CD4-positive, alpha-beta memory T cell (primary cell): ENCODE data around the gene MPLKIP. TPM values are rescaled to one million over a fixed set of nuclear protein-coding genes. Genes with fewer than 3 reads are reported as not detected.
"Not testable (repeated sequence)": the region's sequence is repeated elsewhere in the genome, so short reads cannot be mapped to it uniquely, and the experiment has no call there.

Experiments
- CTCF ChIA-PET: fragments of 350-600 bp; sonication (Branson Sonifier 250); formaldehyde crosslinking; loops from one replicate; lab custom pipeline; 2021; ENCODE audit warnings: inconsistent platforms; ENCODE audit not compliant: partially characterized antibody; lab: Charles Lee
- POLR2A ChIA-PET: fragments of 350-600 bp; sonication (Branson Sonifier 250); formaldehyde crosslinking; loops from one replicate; lab custom pipeline; 2021; ENCODE audit not compliant: partially characterized antibody; lab: Charles Lee
- DNase-seq, 5 donors: peaks; one replicate each; pipeline versions ENCODE4 v3.0.0 to v3.0.0-alpha.2; 2020 to 2022; ENCODE audit warnings: mixed read lengths in 1 of 5
- H3K27ac ChIP-seq: one replicate; pipeline ENCODE4 v1.7.0; 2013; ENCODE audit warnings: low read depth, low read length
- H3K27me3 ChIP-seq: 2 replicates; pipeline ENCODE4 v1.7.0; 2013; ENCODE audit warnings: mild to moderate bottlenecking, low read length, moderate library complexity; ENCODE audit not compliant: insufficient read depth
- H3K36me3 ChIP-seq: 2 replicates; pipeline ENCODE4 v1.7.0; 2013; ENCODE audit warnings: mild to moderate bottlenecking, low read length, moderate library complexity; ENCODE audit not compliant: insufficient read depth
- H3K4me1 ChIP-seq: 2 replicates; pipeline ENCODE4 v1.7.0; 2013; ENCODE audit warnings: mild to moderate bottlenecking, low read length, moderate library complexity; ENCODE audit not compliant: insufficient read depth
- H3K4me3 ChIP-seq, 2 donors: one replicate each; pipeline ENCODE4 v1.7.0; 2013; ENCODE audit warnings: low read length in 2 of 2, mild to moderate bottlenecking in 1 of 2
- H3K9me3 ChIP-seq, 2 donors: one replicate each; pipeline ENCODE4 v1.7.0; 2013; ENCODE audit warnings: low read length in 2 of 2, control low read depth in 1 of 2; ENCODE audit not compliant: control insufficient read depth in 1 of 2
- H3K27ac Mint-ChIP-seq, 7 donors: one replicate each; pipeline ENCODE4 v1.8.0; 2020 to 2021; ENCODE audit warnings: mixed read lengths in 7 of 7, mild to moderate bottlenecking in 6 of 7, inconsistent platforms in 3 of 7, moderate library complexity in 3 of 7
- H3K27me3 Mint-ChIP-seq, 2 donors: one replicate each; pipeline ENCODE4 v1.8.0; 2020 to 2021; ENCODE audit warnings: mixed read lengths in 2 of 2
- H3K36me3 Mint-ChIP-seq, 2 donors: one replicate each; pipeline ENCODE4 v1.8.0; 2020 to 2021; ENCODE audit warnings: mixed read lengths in 2 of 2, inconsistent platforms in 1 of 2, mild to moderate bottlenecking in 1 of 2
- H3K4me1 Mint-ChIP-seq, 4 donors: one replicate each; pipeline ENCODE4 v1.8.0; 2020 to 2021; ENCODE audit warnings: mixed read lengths in 4 of 4, mild to moderate bottlenecking in 1 of 4
- H3K4me3 Mint-ChIP-seq, 8 donors: one replicate each; pipeline ENCODE4 v1.8.0; 2020 to 2021; ENCODE audit warnings: mixed read lengths in 8 of 8, mild to moderate bottlenecking in 7 of 8, moderate library complexity in 6 of 8, inconsistent platforms in 3 of 8
- H3K9me3 Mint-ChIP-seq, 8 donors: one replicate each; pipeline ENCODE4 v1.8.0; 2020 to 2021; ENCODE audit warnings: mixed read lengths in 8 of 8, mild to moderate bottlenecking in 5 of 8, inconsistent platforms in 3 of 8, moderate library complexity in 1 of 8
- intact Hi-C: fragments of 100-400 bp; cut with micrococcal nuclease; formaldehyde crosslinking; loops from one replicate; pipeline ENCODE4 v1.15.1; 2023
- polyA plus RNA-seq, 2 donors: library from polyadenylated mRNA; unstranded; fragments of 300-500 nt; fragmentation: Illumina TruSeq; gene quantifications; one replicate each; pipeline ENCODE4 v1.2.3, GENCODE V29; 2021
- total RNA-seq, 2 experiments: library from RNA; stranded (reverse); gene quantifications; one replicate each; pipeline ENCODE4 v1.2.3, GENCODE V29; 2021

Gene MPLKIP
- total and polyA plus RNA-seq, 4 experiments from 2014 or later: 34.3 to 92.3 (median 47.8) TPM

DNA sequence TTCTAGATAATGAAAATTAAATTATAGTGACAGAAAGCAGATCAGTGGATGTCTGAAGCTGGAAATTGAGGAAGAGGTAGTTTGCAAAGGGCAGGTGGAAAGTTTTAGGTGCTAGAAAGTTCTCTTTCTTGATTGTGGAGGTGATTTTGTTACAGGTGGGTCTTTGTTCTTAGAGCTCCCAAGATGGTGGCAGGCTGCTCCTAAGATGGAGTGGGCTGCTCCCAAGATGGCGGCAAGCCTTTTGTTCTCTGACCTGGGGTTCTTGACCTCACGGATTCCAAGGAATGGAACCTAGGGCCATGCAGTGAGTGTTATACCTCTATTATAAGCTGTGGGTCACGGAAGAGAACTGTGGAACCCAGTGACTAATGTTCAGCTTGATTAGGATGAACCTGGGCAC, 32.9 kb upstream of the MPLKIP start:
- no peaks in the 10 kb centered on the region for H3K36me3 Mint-ChIP-seq
- CTCF ChIA-PET: no interaction called here
- intact Hi-C loops: no loop called here
- H3K4me1 Mint-ChIP-seq: no peaks in the 10 kb centered on the region
- no peak for DNase-seq
- peaks cover 5 to 6% of the 10 kb centered on the region in 2 donors for H3K27me3 Mint-ChIP-seq
- no peak overlapping the region for H3K27ac Mint-ChIP-seq
- POLR2A ChIA-PET: no interaction called here
- Histone ChIP-seq H3K4me3 (no peak overlapping the region), H3K9me3 (no peaks in the 10 kb centered on the region), H3K4me1 (no peaks in the 10 kb centered on the region), H3K27me3 (no peaks in the 10 kb centered on the region), H3K36me3 (no peaks in the 10 kb centered on the region), H3K27ac (no peak overlapping the region)
- H3K4me3 Mint-ChIP-seq: no peak overlapping the region
- H3K9me3 Mint-ChIP-seq: peaks cover 0 to 2% (median 0%) of the 10 kb centered on the region in 8 donors

DNA sequence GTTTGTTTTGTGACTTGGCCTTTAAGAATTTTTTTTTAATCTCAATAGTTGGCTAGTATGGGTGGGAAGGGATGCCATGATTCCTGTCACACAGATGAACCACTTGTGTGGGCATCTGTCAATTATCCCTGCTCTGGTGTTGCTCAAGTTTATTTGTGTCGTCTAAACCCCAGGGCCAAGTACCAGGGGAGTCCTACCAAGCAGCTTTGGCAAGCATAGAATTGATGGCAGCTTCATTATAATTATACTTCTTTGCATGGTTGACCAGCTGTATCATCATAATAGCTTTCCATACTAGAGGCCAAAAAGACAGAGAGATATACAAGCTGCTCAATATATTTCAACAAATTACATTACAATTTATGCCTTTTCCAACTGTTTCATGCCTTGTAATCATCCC, 30.8 kb upstream of the MPLKIP start:
- CTCF ChIA-PET: no interaction called here
- POLR2A ChIA-PET: no interaction called here
- no peak overlapping the region for H3K27ac Mint-ChIP-seq

DNA sequence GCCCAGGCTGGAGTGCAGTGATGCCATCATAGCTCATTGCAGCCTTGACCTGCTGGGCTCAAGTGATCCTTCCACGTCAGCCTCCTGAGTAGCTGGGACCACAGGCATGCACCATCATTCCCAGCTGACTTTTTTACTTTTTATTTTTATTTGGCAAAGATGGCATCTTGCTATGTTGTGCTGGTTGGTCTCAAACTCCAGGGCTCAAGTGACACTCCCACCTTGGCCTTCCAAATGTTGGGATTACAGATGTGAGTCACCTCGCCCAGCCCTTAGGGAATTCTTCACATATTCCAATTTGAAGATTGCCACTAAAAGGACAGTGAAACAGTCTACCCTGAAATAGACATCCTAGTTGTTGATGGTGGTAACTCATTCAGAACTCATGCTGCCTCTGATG, 28.1 kb upstream of the MPLKIP start:
- ChIA-PET CTCF (no interaction called here), POLR2A (no interaction called here)
- no peak overlapping the region for H3K27ac Mint-ChIP-seq
- H3K9me3 ChIP-seq: no peaks in the 10 kb centered on the region
- intact Hi-C loops: no loop called here
- no peaks in the 10 kb centered on the region for H3K36me3 Mint-ChIP-seq
- DNase-seq: no peak
- H3K4me1 Mint-ChIP-seq: no peaks in the 10 kb centered on the region
- no peak overlapping the region for H3K4me3 Mint-ChIP-seq
- H3K4me1 ChIP-seq: no peaks in the 10 kb centered on the region
- H3K9me3 Mint-ChIP-seq: no peaks in the 10 kb centered on the region
- no peak overlapping the region for H3K4me3 ChIP-seq
- no peak overlapping the region for H3K27ac ChIP-seq
- no peaks in the 10 kb centered on the region for H3K36me3 ChIP-seq
- peaks cover 3% of the 10 kb centered on the region in 2 donors for H3K27me3 Mint-ChIP-seq
- no peaks in the 10 kb centered on the region for H3K27me3 ChIP-seq

More for the DNA sequence above, 30.8 kb upstream of the MPLKIP start:
- intact Hi-C loops: no loop called here
- Histone ChIP-seq H3K4me1 (no peaks in the 10 kb centered on the region), H3K36me3 (no peaks in the 10 kb centered on the region), H3K4me3 (no peak overlapping the region), H3K27ac (no peak overlapping the region), H3K9me3 (no peaks in the 10 kb centered on the region), H3K27me3 (no peaks in the 10 kb centered on the region)
- Mint-ChIP-seq H3K27me3 (peaks cover 3 to 5% of the 10 kb centered on the region in 2 donors), H3K9me3 (peaks cover 0 to 2% (median 0%) of the 10 kb centered on the region in 8 donors), H3K4me1 (no peaks in the 10 kb centered on the region), H3K36me3 (no peaks in the 10 kb centered on the region), H3K4me3 (no peak overlapping the region)
- no peak for DNase-seq

DNA sequence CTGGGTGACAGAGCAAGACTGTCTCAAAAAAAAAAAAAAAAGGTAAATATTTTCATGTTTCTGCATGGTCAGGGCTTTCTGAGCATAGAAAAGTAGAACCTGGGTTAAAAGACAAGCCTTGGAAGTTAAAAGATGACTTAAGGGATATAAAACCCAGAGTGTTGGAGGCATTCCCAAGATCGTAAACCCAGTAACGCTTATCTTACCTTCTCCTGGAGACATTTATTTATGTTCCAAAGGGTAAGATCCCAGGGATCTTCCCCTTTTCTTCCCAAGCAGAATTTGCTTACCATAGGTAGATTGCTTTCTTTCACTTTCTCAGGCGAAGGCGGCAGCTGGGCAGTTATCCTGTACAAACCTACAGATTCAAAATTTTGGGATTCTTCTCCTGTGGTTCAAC, 22.6 kb upstream of the MPLKIP start:
- H3K36me3 ChIP-seq: no peaks in the 10 kb centered on the region
- Mint-ChIP-seq H3K27ac (peak overlapping the region in 1 of 7 donors; percentile 10), H3K4me3 (no peak overlapping the region), H3K4me1 (no peaks in the 10 kb centered on the region), H3K27me3 (no peaks in the 10 kb centered on the region), H3K36me3 (no peaks in the 10 kb centered on the region), H3K9me3 (no peaks in the 10 kb centered on the region)
- H3K4me3 ChIP-seq: no peak overlapping the region
- POLR2A ChIA-PET: no interaction called here
- CTCF ChIA-PET: no interaction called here
- no peak for DNase-seq
- no peaks in the 10 kb centered on the region for H3K27me3 ChIP-seq
- H3K4me1 ChIP-seq: no peaks in the 10 kb centered on the region
- intact Hi-C loops: no loop called here
- H3K27ac ChIP-seq: no peak overlapping the region
- no peaks in the 10 kb centered on the region for H3K9me3 ChIP-seq

DNA sequence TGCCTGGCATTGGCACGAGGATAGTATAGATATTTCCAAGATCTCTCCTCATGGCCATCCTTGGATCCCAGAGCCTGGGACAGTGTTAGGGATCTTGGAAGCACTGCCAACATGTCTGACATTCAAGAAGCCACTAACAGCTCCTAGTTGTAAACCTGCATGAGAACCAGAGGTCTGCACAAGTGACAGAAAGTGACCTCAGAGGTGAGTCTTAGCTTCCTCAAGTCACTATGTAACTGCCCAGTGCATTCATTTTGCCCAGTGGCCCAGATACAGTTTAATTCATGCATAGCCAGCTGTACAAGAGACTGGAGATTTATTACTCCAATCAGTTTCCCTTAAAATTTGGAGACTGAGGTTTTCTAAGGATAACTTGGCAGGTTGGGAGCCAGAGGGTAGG, 17.1 kb upstream of the MPLKIP start:
- Mint-ChIP-seq H3K9me3 (no peaks in the 10 kb centered on the region), H3K36me3 (no peaks in the 10 kb centered on the region), H3K27ac (no peak overlapping the region), H3K4me3 (no peak overlapping the region), H3K4me1 (no peaks in the 10 kb centered on the region), H3K27me3 (peaks cover 0 to 6% of the 10 kb centered on the region in 2 donors)
- Histone ChIP-seq H3K27me3 (no peaks in the 10 kb centered on the region), H3K4me3 (no peak overlapping the region), H3K27ac (no peak overlapping the region), H3K9me3 (no peaks in the 10 kb centered on the region), H3K4me1 (no peaks in the 10 kb centered on the region), H3K36me3 (no peaks in the 10 kb centered on the region)
- intact Hi-C loops: no loop called here
- DNase-seq: no peak
- POLR2A ChIA-PET: no interaction called here
- CTCF ChIA-PET: no interaction called here

DNA sequence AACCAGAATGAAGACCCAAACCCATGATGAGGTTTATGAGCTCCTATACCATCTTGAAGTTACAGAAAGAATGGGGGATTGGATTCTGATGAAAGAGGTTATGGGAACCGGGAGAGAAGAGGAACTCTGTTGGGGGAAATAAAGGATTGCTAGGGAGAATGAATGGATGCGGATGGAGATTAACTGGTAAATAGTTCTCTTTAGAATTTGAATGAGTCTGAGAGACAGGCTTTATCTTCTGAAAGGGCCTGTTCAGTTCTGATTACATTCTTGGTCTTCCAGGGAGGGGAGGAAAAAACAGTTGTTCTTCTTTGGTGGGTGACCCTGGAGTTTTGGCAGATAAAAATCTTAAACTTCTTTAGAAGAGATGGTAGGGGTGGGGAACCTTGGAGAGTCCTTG, 14.2 kb upstream of the MPLKIP start:
- CTCF ChIA-PET: no interaction called here

DNA sequence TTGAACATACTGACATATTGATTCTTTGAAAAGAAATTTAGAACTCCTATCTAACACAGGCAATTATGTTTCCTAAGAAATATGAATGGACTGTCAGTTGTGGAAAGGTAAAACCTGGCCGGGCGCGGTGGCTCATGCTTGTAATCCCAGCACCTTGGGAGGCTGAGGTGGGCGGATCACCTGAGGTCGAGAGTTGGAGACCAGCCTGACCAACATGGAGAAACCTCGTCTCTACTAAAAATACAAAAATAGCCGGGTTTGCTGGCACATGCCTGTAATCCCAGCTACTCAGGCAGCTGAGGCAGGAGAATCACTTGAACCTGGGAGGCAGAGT, 13.8 kb upstream of the MPLKIP start:
- H3K9me3 ChIP-seq, H3K27ac Mint-ChIP-seq, H3K9me3 Mint-ChIP-seq, H3K27ac ChIP-seq, intact Hi-C loops, CTCF ChIA-PET, H3K4me1 ChIP-seq, DNase-seq, H3K36me3 Mint-ChIP-seq, H3K4me3 Mint-ChIP-seq, H3K4me1 Mint-ChIP-seq, H3K27me3 ChIP-seq, H3K4me3 ChIP-seq, H3K36me3 ChIP-seq: not testable (repeated sequence)
- POLR2A ChIA-PET: interaction anchor here (0.6 kb wide), 1 partner anchor 1189 kb away, joined by 5 read pairs; no protein-coding TSS in a partner anchor
- H3K27me3 Mint-ChIP-seq: peaks cover 8 to 14% of the 10 kb centered on the region in 2 donors

More for the DNA sequence above, 14.2 kb upstream of the MPLKIP start:
- H3K36me3 Mint-ChIP-seq: no peaks in the 10 kb centered on the region
- H3K9me3 ChIP-seq: no peaks in the 10 kb centered on the region
- no peak overlapping the region for H3K27ac ChIP-seq
- H3K27ac Mint-ChIP-seq: no peak overlapping the region
- no peaks in the 10 kb centered on the region for H3K36me3 ChIP-seq
- H3K27me3 Mint-ChIP-seq: peaks cover 7 to 11% of the 10 kb centered on the region in 2 donors
- no peaks in the 10 kb centered on the region for H3K4me1 ChIP-seq
- POLR2A ChIA-PET: interaction anchor here (0.6 kb wide), 1 partner anchor 1189 kb away, joined by 5 read pairs; no protein-coding TSS in a partner anchor
- no peak for DNase-seq
- no peak overlapping the region for H3K4me3 ChIP-seq
- H3K4me3 Mint-ChIP-seq: no peak overlapping the region
- no peaks in the 10 kb centered on the region for H3K4me1 Mint-ChIP-seq
- no peaks in the 10 kb centered on the region for H3K9me3 Mint-ChIP-seq
- intact Hi-C loops: no loop called here
- no peaks in the 10 kb centered on the region for H3K27me3 ChIP-seq
